Endothelial cell of umbilical vein (primary cell): Measurements from ENCODE around the gene PRKCZ. TPM values are rescaled to one million over a fixed set of nuclear protein-coding genes. Genes with fewer than 3 reads are reported as not detected.

Source experiments
- BruUV-seq: library from RNA; stranded (reverse); fragments of 400-500 nt; replicated peaks from 2 replicates; lab custom pipeline; 2021; lab: Mats Ljungman, UMichigan
- CTCF ChIA-PET: fragments of 300-600, 350-600 bp; sonication (Branson Sonifier 250); formaldehyde crosslinking; loops from one replicate; lab custom pipeline; 2021; ENCODE audit warnings: antibody characterized with exemption, inconsistent platforms; lab: Charles Lee
- POLR2A ChIA-PET: fragments of 300-600, 350-600 bp; sonication (Branson Sonifier 250); formaldehyde crosslinking; loops from one replicate; lab custom pipeline; 2021; ENCODE audit warnings: antibody characterized with exemption, inconsistent platforms; lab: Charles Lee
- DNase-seq: peaks from one replicate; pipeline ENCODE4 v3.0.0-alpha.2; 2011; ENCODE audit warnings: low read depth, low spot score
- FAIRE-seq: peaks from 2 replicates; lab custom pipeline; 2011; peaks lifted over from hg19 to GRCh38; lab: Jason Lieb, UNC
- H2AFZ ChIP-seq: 2 replicates; pipeline ENCODE4 v1.6.0; 2012; ENCODE audit warnings: low read depth, low read length, control low read depth, inconsistent platforms
- H3K27ac ChIP-seq: 2 replicates; pipeline ENCODE4 v1.5.1; 2011; ENCODE audit warnings: low read depth, mild to moderate bottlenecking, control low read depth, low read length, moderate library complexity; ENCODE audit not compliant: insufficient read depth
- H3K27me3 ChIP-seq, 2 experiments: 2 replicates each; pipeline versions ENCODE4 v1.6.0 to v1.6.1; 2011; ENCODE audit warnings: low read length in 2 of 2, mixed read lengths in 1 of 2; ENCODE audit not compliant: control insufficient read depth in 2 of 2, insufficient read depth in 2 of 2
- H3K36me3 ChIP-seq, 2 experiments: 2 replicates in 1 of 2; 3 replicates in 1 of 2; pipeline ENCODE4 v1.5.1; 2011; ENCODE audit warnings: low read length in 2 of 2, mild to moderate bottlenecking in 1 of 2, moderate library complexity in 1 of 2; ENCODE audit not compliant: control insufficient read depth in 2 of 2, insufficient read depth in 2 of 2; ENCODE audit errors: extremely low read depth in 1 of 2
- H3K4me1 ChIP-seq: 3 replicates; pipeline ENCODE4 v1.5.1; 2011; ENCODE audit warnings: mild to moderate bottlenecking, low read length; ENCODE audit not compliant: control insufficient read depth, insufficient read depth; ENCODE audit errors: extremely low read depth
- H3K4me2 ChIP-seq: 2 replicates; pipeline ENCODE4 v1.6.1; 2011; ENCODE audit warnings: low read length, control low read depth, mixed read lengths; ENCODE audit not compliant: insufficient read depth
- H3K4me3 ChIP-seq, 3 experiments: fragments of 200-600 bp in 1 of 3; sonication (generic), shearing (Covaris generic) in 1 of 3; replicated peaks in 1 of 3; 2 replicates each; pipeline ENCODE4 v1.5.1; 2011 to 2016; ENCODE audit warnings: control low read depth in 3 of 3, low read length in 3 of 3, mild to moderate bottlenecking in 2 of 3, inconsistent platforms in 1 of 3, low read depth in 1 of 3, moderate library complexity in 1 of 3; ENCODE audit not compliant: insufficient read depth in 1 of 3
- H3K79me2 ChIP-seq: 2 replicates; pipeline ENCODE4 v1.6.0; 2012; ENCODE audit warnings: low read length, inconsistent platforms; ENCODE audit not compliant: control insufficient read depth, insufficient read depth
- H3K9ac ChIP-seq: replicated peaks from 2 replicates; pipeline ENCODE3; 2011; ENCODE audit warnings: low read length, control low read depth; ENCODE audit not compliant: insufficient read depth; ENCODE audit errors: extremely low read depth
- H3K9me1 ChIP-seq: replicated peaks from 3 replicates; pipeline ENCODE4 v1.6.0; 2011; ENCODE audit warnings: mild to moderate bottlenecking, low read length; ENCODE audit not compliant: control insufficient read depth, insufficient read depth; ENCODE audit errors: extremely low read depth
- H3K9me3 ChIP-seq: replicated peaks from 2 replicates; pipeline ENCODE4 v1.5.1; 2012; ENCODE audit warnings: low read length, inconsistent platforms; ENCODE audit not compliant: control insufficient read depth, insufficient read depth
- H4K20me1 ChIP-seq: replicated peaks from 2 replicates; pipeline ENCODE3; 2011; ENCODE audit warnings: mild to moderate bottlenecking, low read length; ENCODE audit not compliant: control insufficient read depth, insufficient read depth; ENCODE audit errors: extremely low read depth
- EZH2 ChIP-seq: IDR thresholded peaks from 2 replicates; pipeline ENCODE4 v1.6.1; 2012; ENCODE audit warnings: borderline replicate concordance, low read depth, mild to moderate bottlenecking, moderate library complexity, low read length, inconsistent platforms; ENCODE audit not compliant: severe bottlenecking
- FOS ChIP-seq: IDR thresholded peaks from 2 replicates; pipeline ENCODE4 v1.6.1; 2011; ENCODE audit warnings: mild to moderate bottlenecking, low read length, moderate library complexity, borderline replicate concordance; ENCODE audit not compliant: insufficient read depth
- GATA2 ChIP-seq: IDR thresholded peaks from 2 replicates; pipeline ENCODE4 v1.7.0; 2011; ENCODE audit warnings: low read depth, mild to moderate bottlenecking, moderate library complexity, mixed read lengths, low read length; ENCODE audit not compliant: insufficient read length, insufficient read depth
- JUN ChIP-seq: IDR thresholded peaks from 2 replicates; pipeline ENCODE4 v1.6.1; 2011; ENCODE audit warnings: borderline replicate concordance, low read depth; ENCODE audit not compliant: insufficient read length, insufficient read depth
- MAX ChIP-seq: IDR thresholded peaks from 2 replicates; pipeline ENCODE4 v1.6.1; 2011; ENCODE audit not compliant: insufficient read depth, insufficient read length
- MYC ChIP-seq: IDR thresholded peaks from one replicate; pipeline ENCODE4 v1.6.1; 2011; ENCODE audit warnings: mild to moderate bottlenecking, low read depth, low read length
- POLR2A ChIP-seq: IDR thresholded peaks from 2 replicates; pipeline ENCODE4 v1.6.1; 2012; ENCODE audit warnings: low read depth, mild to moderate bottlenecking, control low read depth, low read length
- POLR2AphosphoS5 ChIP-seq: IDR thresholded peaks from 2 replicates; pipeline ENCODE4 v1.6.1; 2012; ENCODE audit warnings: low read depth, mild to moderate bottlenecking, control low read depth, low read length, moderate library complexity; ENCODE audit not compliant: insufficient read depth
- dilution Hi-C: fragments of 300-500 bp; cut with MboI; formaldehyde crosslinking; loops from one replicate; pipeline ENCODE4 v1.15.0; 2019; ENCODE audit warnings: low sequenced_read_pairs; ENCODE audit not compliant: extremely low pct_ligation_motif_present
- intact Hi-C: fragments of 100-400 bp; cut with micrococcal nuclease; formaldehyde crosslinking; loops from one replicate; pipeline ENCODE4 v1.10.0; 2022
- polyA plus RNA-seq, 4 experiments: library from polyadenylated mRNA; depleted of rRNA in 3 of 4; stranded (reverse) in 3 of 4; unstranded in 1 of 4; fragments of >200 nt; gene quantifications; 2 replicates each; pipeline versions ENCODE4 v1.2.1 to v1.2.3, GENCODE V29; 2011 to 2012; ENCODE audit warnings: missing spikeins in 1 of 4
- total RNA-seq: library from RNA; stranded (reverse); gene quantifications from 2 replicates; pipeline ENCODE4 v1.2.3, GENCODE V29; 2021
- TF ChIP-seq, protein P1 (sequence below), 2 donors: IDR thresholded peaks; 1 replicate in 1 of 2; 2 replicates in 1 of 2; pipeline ENCODE4 v1.5.1; 2011; ENCODE audit warnings: low read length in 2 of 2, mild to moderate bottlenecking in 2 of 2, moderate library complexity in 2 of 2, control low read depth in 1 of 2, inconsistent platforms in 1 of 2, low read depth in 1 of 2; ENCODE audit not compliant: insufficient read depth in 1 of 2; ENCODE audit errors: extremely low read depth in 1 of 2

The PRKCZ gene
- total and polyA plus RNA-seq, 2 donors (not counting 3 experiments of a cell fraction or from before 2014, with no cell fraction given): 0.22 to 1.7 TPM

GRCh38 chr1:2154022-2154421 lies 103.8 kb downstream of the PRKCZ start:
- Histone ChIP-seq H3K4me1 (peaks cover 2% of the 10 kb centered on the region), H3K27me3 (no peaks in the 10 kb centered on the region), H3K9ac (no peak overlapping the region), H3K79me2 (no peaks in the 10 kb centered on the region), H3K27ac (no peak overlapping the region), H3K36me3 (no peaks in the 10 kb centered on the region), H4K20me1 (no peaks in the 10 kb centered on the region), H3K4me2 (no peak overlapping the region), H3K9me1 (no peaks in the 10 kb centered on the region), H2AFZ (no peak overlapping the region), H3K9me3 (no peaks in the 10 kb centered on the region), H3K4me3 (no peak overlapping the region)
- no peak for FAIRE-seq
- TF ChIP-seq MAX (no peak), POLR2AphosphoS5 (no peak), JUN (no peak), FOS (no peak), MYC (no peak), EZH2 (no peak), GATA2 (no peak), POLR2A (no peak)
- TF ChIP-seq, protein P1, sequence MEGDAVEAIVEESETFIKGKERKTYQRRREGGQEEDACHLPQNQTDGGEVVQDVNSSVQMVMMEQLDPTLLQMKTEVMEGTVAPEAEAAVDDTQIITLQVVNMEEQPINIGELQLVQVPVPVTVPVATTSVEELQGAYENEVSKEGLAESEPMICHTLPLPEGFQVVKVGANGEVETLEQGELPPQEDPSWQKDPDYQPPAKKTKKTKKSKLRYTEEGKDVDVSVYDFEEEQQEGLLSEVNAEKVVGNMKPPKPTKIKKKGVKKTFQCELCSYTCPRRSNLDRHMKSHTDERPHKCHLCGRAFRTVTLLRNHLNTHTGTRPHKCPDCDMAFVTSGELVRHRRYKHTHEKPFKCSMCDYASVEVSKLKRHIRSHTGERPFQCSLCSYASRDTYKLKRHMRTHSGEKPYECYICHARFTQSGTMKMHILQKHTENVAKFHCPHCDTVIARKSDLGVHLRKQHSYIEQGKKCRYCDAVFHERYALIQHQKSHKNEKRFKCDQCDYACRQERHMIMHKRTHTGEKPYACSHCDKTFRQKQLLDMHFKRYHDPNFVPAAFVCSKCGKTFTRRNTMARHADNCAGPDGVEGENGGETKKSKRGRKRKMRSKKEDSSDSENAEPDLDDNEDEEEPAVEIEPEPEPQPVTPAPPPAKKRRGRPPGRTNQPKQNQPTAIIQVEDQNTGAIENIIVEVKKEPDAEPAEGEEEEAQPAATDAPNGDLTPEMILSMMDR (IDR thresholded peaks at IDR 0.05; ENCODE audit: extremely low read depth in 1 of 2, insufficient read depth in 1 of 2, low read depth in 1 of 2, low read length in 2 of 2): no peak
- CTCF ChIA-PET: interaction anchor here (1.2 to 1.3 kb wide), 2 partner anchors 14 to 20 kb away, joined by 4 to 5 read pairs; no protein-coding TSS in a partner anchor
- DNase-seq: no peak
- POLR2A ChIA-PET: no interaction called here
- dilution Hi-C loops: no loop called here
- intact Hi-C loops: no loop called here
- no TSS peak for BruUV-seq
